ENCODE measurements around the gene GNB1.

The GNB1 gene

DNA sequence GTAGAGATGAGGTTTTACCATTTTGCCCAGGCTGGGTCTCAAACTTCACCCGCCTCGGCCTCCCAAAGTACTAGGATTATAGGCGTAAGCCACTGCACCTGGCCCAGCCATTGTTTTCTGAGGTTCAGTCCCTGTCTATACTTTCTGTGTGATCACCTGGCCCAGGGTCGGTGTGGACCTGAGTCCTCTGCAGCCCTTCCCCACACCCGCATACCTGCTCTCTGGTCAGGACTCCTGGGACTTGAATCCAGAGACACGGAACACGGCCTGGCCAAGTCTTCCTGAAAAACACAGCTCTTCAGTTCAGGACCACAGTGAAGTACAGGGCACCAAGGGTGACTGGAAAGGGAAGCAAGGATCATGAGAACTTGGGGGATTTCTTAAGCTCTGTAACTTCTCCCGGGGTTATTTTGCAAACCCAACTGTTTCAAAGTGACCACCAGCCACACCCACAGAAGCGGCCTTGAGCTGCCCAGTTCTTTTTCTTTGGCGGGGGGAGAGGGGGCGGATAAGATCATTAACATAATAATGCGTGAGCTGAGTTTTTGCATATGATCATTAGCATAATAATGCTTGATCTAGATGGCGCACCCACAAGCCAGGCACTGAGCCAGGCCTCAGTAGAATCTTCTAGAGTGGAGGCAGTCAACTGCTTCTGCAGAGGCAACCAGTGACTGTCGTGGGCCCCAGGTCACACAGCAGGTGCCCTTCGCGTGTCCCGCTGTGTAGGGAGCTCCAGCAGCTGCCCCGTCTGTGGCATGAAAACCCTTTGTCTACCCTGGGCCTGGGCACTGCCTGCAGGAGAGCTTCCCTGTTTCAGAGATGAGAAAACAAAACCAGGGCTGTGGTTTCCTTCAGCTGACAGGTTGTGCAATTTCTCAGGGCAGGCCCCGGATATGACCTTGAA lies 110.9 kb downstream of the GNB1 start:
- DNase-seq, result no peak

DNA sequence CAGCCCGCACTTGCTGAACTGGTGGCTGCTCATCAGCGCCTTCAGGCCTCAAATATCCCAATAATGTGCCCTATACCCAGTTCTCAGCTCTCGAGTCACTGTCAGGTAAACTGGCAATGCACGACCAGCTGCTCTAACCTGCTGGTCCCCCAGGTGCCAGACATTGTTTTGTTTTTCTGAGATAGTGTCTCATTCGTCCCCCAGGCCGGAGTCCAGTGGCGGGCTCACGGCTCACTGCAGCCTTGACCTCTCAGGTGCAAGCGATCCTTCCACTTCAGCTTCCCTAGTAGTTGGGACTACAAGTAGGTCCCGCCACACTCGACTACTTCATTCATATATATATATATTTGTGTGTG lies 111.6 kb downstream of the GNB1 start:
- DNase-seq, result no peak

DNA sequence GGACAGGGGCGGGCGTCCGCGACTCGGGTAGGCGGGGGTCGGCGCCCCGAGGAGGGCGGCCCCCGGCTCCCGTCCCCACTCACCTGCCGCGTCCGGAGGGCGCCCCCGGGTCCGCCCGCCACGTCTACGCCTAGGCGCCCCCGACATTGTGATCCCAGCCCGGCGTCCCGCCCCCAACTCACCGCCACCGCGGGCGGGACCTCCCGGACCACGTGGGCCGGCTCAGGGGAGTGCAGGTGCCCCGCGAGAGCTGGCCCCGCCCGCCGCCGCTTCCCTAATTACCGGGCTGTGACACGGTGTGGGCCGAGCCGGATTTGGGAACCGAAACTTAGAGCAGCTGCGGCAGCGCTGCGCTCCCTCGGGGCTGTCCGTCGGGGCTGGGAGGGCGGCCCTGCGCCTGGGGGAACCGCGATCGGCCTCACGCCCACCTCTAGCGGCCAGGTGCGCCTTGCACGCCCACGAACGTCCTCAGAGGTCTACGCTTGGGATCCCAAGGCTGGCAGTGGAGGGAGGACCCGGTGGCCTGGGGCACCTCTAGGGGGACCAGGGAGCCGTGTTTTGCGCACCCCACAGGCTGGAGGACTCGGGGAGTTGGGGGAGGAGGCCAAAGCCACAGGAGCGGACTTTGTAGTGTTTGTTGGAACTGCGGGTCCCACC lies 112.1 kb downstream of the GNB1 start:
- peak; percentile 54 to 59 for DNase-seq

DNA sequence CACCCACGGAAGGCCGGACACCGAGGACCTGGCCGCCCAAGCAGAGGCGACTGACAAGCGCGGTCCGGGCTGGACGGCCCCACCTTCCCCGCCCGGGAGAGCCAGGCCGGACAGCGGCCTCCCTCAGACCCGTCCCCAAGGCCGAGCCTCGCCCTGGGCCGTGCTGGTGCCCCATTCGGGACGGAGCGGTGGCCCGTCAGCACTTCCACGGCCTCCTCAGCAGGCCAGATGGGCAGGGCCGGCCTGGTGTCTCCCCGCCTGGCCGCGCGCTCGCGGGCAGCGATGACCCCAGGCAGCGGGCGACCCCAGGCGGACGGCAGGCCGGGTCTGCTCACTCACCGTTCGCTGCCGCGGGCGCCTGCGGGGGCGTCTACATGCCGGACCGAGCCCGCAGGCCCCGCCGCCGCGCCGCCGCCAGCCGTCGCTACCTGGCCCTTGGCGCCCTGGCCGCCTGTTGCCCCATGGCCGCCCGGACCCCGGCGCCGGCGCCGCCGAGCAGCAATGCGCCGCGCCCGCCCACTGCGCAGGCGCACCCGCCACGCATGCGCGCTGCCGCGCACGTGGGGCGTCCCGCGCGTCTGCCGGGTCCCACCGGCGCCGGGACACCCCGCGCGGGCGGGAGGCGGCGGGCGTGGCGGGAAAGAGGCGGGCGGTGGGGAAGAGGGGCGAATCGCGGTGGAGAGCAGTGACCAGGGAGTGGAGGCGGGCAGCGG lies 112.8 kb downstream of the GNB1 start, which contains the start of gene NADK:
Gene NADK (minus strand): TSS at position 521 of the 713 bp plus-strand sequence. CDS start 13,064 bp downstream, outside the sequence.
- peak; percentile 54 to 87 for DNase-seq

DNA sequence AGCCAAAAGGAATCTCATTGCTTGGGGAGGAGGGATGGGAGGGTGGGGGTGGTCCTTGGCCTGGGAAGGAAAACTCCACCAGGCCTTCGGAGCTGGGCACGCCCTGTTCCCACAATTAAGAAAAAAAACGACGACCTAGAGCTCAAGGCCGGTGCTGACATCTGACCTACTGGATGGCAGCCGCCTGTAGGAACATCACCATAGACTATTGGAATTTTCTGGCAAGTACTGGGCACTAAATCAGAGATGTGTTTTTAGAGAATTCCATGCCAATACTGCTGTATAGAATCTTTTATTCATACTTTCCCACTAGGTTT lies 113.3 kb downstream of the GNB1 start:
- DNase-seq, result peak; percentile 19 to 34

DNA sequence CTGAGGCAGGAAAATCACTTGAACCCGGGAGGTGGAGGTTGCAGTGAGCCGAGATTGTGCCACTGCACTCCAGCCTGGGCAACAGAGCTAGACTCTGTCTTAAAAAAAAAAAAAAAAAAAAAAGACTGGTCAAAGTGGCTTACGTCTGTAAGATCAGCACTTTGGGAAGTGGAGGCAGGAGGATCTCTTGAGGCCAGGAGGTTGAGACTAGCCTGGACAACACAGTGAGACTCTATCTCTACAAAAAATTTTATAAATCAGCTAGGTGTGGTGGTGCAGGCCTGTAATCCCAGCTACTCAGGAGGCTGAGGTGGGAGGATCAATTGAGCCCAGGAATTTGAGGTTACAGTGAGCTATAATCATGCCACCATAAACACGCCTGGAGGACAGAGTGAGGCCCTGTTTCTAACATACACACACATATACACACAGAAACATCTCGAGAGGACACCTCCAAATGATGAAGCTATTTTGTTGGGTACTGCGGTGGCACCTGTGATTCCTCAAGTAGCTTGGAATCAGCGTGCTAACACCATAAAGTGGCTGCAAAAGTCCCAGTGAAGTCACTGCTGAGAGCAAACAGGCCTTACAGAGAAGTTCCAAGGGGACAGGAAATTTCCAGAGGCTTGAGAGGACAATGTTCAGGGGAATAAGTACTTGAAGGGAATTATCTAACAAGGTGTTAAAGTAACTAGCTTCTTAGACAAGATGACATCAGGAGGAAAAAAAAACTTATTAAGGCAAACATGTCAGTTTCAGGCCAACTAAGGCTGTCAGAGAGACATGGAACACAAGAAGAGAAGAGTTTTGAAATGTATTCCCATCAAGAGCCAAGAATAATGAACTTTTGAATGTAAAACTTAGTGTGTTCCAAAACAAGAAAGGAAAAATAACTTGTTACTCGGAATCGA lies 114.0 kb downstream of the GNB1 start:
- DNase-seq, result no peak

DNA sequence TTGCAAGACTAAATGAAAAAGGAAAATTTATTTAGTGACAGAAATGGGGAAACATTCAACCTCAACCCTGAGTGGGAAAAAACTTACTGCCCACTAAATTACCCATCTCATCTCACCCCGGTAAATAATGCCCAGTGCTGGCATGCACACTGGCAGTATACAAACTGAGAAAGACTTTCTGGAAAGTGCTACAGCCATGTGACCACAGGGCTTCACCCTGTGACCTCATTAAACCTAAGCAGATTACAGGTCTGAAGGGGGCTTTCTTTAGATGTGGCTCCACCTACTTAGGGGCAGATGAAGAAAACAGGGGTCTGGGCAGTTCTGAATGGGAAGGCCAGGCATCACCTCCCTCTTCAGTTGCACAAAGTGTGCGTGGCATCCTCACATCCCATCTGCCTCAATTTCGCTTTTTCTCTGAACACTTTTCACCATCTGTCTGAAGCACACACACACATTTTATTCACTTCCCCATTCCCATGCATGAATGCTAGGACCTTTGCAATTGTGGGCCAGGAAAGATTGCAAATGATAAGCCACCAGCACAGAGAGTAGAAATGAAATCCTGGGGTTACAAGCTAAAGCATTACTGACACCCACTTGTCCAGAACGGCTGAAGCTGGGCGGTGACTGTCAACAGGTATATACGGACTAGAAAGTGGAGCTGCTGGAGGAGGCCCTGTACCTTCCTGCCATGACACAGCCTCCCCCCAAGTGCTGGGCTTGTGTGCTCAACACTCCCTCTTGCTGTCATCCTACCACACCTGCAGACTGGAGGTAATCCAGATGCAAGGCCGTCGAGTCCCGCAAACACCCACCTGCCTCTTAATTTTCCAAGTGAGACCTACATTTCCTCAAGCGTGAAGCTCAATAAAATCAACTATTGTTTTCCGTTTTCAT lies 115.3 kb downstream of the GNB1 start:
- no peak for DNase-seq

DNA sequence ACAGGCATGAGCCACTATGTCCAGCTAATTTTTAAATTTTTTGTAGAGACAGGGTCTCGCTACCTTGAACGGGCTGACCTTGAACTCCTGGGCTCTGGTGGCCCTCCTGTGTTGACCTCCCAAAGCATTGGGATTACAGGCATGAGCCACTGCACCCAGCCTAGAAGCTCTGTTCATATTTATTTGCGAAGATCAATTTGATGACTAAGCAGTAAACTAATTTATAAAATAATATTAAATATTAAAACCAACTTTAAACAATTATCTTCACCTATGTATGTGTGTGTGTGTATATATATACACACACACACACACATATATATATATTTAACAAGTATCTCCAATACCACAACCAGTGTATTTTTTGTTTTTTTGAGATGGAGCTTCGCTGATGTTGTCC lies 117.0 kb downstream of the GNB1 start:
- DNase-seq, result no peak

DNA sequence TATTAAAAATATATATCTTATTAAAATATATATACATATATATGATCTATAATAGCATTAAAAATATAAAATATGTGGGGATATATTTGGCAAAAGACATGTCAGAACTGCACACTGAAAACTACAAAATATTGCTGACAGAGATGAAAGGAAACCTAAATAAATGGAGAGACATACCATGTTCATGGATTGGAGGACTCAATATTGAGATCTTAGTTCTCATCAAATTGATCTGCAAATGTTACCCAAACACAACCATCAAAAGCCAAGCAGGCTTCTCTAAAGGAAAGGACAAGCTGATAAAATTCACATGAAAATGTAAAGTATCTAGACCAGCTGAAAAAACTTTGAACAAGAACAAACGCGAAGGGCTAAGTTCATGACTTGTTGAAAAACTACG lies 119.8 kb downstream of the GNB1 start:
- no peak for DNase-seq

DNA sequence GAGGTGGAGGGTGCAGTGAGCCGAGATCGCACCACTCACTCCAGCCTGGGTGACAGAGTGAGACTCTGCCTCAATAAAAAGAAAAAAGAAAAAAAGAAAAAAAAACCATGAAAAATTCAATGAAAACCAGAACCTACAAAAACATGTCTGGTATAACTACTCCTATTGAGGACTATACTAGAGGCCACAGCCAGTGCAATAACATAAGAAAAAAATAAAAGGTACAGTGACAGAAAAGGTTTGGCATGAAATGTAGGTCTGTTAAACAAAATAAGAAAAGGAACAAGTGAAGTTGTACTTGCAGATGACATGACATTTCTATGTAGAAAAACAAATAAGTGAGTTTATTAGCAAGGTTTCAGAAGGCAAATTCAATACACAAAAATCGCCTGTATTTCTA lies 120.8 kb downstream of the GNB1 start:
- no peak for DNase-seq

DNA sequence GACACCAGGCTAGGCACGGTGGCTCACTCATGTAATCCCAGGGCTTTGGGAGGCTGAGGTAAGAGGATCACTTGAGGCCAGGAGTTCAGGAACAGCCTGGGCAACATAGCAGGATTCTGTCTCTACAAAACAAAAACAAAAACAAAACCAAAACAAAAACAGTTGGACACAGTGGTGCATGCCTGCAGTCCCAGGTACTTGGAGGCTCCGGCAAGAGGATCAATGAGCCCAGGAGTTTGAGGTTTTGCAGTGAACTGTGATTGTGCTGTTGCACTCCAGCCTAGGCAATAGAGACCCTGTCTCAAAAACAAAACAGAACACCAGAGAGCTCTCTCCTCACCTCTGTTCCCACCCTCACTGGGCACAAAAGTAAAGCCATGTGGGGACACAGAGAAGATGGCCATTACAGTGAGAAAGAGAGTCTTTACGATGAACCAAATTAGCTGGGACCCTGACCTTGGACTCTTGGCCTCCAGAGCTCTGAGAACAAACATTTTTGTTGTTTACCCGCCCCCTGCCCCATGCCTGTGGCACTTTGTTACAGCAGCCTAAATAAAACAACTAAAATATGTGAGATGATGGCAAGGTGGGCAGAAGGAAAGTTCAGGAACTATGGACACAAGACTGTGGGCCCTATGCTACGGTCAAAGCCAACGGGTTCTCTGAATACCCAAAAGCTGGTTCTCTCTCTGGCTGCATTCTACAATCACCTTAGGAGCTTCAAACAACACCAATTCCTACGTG lies 122.5 kb downstream of the GNB1 start:
- DNase-seq, result no peak

DNA sequence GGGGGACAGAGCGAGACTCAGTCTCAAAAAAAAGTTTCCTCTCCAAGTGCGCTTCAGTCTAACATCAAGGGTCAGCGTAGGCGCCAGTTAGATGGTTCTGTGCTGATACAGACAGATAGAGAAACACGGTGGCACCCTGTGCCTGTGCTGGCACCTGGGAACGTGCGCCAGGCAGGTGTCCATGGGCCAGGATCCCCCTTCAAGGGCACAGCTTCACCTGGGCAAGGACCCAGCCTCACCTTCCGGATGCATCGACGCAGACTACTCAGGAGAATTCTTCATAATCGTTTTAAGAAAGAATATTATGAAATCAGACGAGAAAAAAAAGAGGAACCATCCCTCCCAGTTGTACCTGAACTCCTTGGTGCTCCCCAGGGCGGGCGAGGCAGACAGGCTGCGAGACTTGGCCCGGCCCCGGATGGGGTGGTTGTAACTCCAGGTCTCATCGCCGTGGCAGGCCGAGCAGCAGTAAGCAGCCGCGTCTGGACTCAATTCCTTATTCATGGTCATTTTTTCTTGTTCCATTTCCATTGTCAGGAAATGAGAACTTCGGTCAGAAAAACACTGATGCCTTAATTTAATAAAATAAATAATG lies 125.9 kb downstream of the GNB1 start:
- no peak for DNase-seq

DNA sequence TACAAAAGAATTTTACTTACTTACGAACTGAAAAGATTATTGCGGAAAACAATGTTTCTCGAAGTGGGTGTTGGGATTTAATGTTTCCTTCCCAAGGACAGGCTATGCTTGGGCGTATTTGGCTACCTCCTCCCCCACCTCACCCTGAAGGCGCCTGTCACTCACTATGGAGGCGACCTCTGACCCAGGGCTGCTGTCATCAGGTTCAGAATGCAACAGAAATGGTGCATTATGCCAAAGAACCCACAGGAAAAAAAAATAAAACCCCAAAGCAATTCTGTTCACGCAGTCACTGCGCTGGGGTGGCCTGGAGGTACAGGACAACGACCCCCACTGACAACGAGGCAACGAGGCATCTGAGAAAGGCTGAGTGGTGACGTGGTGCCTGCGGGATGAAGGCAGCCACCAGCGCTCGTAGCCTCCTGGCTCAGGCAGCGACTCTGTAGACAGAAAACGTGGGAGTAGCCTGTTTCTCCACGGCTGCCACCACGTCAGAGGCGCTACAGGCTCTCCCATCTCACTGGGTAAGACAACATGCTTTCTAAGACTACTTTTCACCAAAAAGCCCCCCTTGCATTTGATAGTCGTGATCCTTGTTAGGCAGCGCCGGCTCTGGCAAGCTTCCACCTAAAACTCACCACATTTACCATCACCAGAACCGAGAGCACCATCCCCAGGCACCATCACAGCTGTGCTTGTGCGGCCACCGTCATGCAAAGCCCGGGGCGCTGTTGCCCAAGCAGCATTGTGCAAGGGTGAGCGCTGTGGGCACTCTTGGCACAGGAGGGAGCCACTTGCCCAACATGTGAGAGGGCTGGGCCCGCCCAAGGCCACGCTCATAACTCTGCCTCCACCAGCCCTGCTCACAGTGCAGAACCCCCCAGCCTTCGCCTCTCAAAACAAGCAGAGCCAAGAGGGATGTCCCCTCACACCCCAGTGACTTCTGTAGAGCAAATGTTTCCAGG lies 126.9 kb downstream of the GNB1 start:
- no peak for DNase-seq

DNA sequence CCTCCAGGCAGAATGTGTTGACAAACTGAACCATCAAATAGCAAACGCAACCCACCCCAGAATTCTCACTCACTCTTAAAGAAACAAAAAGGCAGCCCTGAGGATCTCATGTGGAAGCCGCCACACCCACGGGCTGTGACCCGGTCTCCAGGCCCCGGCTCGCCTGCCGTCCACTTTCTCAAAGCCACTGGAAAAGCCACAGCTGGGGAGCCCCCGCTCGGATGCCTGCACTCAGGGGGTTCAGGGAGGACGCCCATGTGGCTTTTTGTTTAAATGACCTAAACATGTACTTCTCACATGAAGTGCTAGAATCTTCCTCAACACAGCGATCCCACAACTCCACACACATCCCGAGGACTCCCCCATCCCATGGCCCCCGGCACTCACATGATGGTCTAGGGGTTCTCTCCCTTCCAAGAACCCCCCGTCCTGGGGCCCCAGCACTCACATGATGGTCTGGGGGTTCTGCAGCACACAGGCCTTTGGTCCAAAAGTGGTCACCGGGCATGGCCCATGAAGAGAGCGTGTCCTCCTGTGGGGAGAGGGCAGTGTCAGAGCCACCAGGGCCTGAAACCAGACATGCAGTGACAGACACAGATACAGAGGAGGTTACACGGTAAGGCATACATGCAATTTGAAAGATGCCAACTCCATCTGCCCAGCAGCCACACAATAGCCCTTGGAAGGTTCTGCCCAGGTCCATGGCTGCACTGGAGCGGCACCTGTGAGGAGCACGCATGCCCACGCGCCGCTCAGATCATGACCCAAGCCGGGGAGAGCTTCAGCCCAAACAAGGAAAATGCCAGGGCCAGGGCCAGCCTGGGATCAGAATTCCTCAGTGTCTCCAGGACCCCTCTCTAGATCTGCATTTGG lies 129.1 kb downstream of the GNB1 start:
- no peak for DNase-seq

DNA sequence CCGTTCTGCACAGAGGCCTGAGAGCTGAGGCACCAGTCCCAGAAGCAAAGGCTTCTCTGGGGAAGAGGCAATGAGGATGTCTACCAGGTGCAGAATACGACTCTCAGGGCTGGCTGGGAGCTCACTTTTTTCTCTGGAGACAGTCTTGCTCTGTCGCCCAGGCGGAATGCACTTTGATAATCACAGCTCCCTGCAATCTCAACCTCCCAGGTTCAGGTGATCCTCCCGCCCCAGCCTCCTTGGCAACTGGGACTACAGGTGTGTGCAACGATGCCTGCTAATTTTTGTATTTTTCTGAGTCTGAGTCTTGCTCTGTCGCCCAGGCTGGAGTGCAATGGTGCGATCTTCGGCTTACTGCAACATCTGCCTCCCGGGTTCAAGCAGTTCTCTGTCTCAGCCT lies 130.2 kb downstream of the GNB1 start:
- no peak for DNase-seq

DNA sequence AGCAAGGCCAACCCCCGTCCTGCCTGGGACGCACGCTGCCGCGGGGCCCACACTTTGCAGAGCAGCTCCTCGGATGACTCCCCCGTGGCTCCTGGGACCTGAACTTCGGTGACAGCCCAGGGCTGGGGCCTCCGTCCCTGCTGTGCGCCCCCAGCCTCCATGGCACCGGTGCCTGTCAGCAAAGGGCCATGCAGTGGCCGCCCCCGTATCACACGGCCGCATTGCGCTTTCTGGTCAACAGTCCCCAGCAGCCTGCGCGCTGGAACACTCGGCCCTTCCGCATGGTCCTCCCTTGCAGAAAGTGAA lies 130.6 kb downstream of the GNB1 start:
- DNase-seq, result no peak

DNA sequence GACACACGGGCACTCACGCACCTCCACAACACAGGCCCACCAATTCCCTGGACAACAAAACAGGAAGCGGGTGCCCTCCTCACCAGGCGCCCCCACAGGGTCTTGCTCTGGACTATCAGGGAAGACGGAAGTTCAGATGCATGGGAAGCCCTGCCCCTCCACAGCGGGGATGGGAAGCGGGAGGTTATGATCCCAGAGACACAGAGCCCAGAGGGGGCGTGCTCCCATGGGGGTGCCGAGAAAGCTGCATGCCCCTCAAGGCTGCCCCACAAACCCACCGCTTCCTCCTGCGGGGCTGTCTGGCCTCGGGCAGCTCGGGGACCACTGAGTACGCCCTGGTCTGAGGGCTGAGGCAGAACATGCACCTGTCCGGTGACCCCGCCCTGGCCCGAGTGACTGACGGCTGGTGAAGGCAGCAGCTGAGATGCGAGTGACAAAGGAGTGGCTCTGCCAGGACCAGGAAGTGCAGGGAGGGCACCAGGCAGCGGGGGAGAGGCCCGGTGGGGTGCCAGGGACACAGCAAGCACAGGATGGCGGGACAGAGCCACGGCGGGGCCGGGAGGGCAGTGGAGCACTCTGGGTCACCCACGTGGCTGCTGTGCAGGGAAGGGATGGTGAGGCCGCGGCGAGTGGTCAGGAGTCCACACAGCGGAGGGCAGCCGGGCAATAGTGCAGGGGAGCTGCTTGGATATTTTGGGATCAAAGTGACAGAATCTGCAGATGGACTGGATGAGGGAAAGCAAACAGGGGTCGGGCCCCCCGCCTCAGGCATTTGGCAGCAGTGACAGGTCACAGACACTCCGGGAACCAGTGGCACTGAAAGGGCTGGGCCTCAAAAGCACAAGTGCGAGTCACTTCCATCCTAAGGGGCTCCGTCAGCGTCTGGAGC lies 131.2 kb downstream of the GNB1 start:
- DNase-seq, result no peak
